Astrocyte of the cerebellum (primary cell): Measurements from ENCODE around the gene DLST.
"Not testable (repeated sequence)": the region's sequence is repeated elsewhere in the genome, so short reads cannot be mapped to it uniquely, and the experiment has no call there.

Source experiments
- DNase-seq: peaks from one replicate; pipeline ENCODE4 v3.0.0-alpha.2; 2011; ENCODE audit warnings: low read depth
- H3K4me3 ChIP-seq: 2 replicates; pipeline ENCODE4 v1.5.1; 2011; ENCODE audit warnings: mild to moderate bottlenecking, low read depth, low read length, moderate library complexity
- CTCF ChIP-seq: IDR thresholded peaks from 2 replicates; pipeline ENCODE4 v1.5.1; 2012; ENCODE audit warnings: low read length, low read depth, moderate library complexity, mild to moderate bottlenecking; ENCODE audit errors: missing control alignments
- in situ Hi-C: cut with HindIII; loops from 2 replicates; pipeline ENCODE4 v1.10.0; 2017; ENCODE audit warnings: low sequenced_read_pairs

DLST gene

DNA sequence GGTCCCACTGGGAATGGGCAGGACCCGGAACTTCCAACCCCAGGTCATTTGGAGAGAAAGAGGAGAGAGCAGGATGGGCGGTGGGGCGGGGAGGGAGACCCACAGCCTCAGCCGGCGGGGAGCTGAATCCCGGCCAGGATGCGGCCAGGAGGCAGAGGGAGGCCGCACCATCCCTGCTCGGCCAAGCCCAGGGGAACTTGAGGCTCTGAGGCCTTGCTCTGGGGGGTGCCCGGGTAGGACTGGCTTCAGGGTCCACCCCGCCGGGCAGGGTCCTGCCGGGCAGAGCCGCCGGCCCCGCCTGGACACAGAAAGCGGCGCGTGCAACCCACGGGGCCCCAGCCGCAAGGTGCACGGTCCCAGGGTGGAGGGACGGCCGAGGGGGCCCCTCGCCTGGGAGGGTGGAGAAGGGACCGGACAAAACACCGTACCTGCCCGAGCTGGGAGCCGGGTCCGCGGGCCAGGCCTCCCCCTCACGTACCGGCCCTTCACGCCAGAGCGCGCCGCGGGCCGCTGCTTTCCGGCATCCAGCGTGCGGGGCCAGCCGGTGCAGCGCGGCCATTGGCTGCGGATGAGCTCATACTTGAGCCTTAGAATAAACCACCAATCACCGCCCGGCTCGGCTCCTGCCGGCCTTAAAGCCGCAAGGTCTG is 41.2 kb downstream of the DLST start, which contains the start of gene RPS6KL1:
Gene RPS6KL1 (minus strand): TSS at position 509 of the 650 bp plus-strand sequence. CDS start 1,719 bp downstream, outside the sequence.
- peak; percentile 33 for DNase-seq
- H3K4me3 ChIP-seq, result peak within 1 kb of the TSS; percentile 46
- in situ Hi-C loops, result loop anchor here (25.0 kb wide), 1 partner anchor 164 kb away; no protein-coding TSS in a partner anchor
- no peak for TF ChIP-seq CTCF

DNA sequence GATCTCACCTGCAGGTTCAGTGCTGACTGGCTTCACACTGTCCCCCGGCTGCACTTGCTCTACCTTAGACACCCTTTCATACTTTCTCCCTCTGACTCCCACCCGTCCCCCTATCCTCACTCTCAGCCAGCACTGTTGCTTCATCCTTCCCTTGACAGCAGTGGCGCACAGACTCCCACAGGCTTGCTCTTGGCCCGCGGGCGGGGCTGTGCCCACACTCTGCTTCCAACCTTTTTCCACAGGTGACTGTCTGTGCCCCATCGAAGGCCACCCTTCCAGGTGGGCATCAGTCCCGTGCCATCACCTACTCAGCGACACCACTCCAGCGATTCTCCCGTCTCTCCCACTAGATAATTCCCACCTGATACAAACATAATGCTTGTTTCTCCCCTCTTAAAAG is 42.3 kb downstream of the DLST start:
- TF ChIP-seq CTCF, result no peak
- DNase-seq, result no peak
- no peak overlapping the region for H3K4me3 ChIP-seq
- in situ Hi-C loops, result loop anchor here (25.0 kb wide), 1 partner anchor 163 kb away; no protein-coding TSS in a partner anchor

GRCh38 chr14:74927225-74927624 is 45.5 kb downstream of the DLST start:
- no peak for TF ChIP-seq CTCF
- H3K4me3 ChIP-seq, result no peak overlapping the region
- in situ Hi-C loops, result no loop called here
- DNase-seq, result no peak

GRCh38 chr14:74929242-74929641 is 47.5 kb downstream of the DLST start:
- in situ Hi-C loops, result no loop called here

DNA sequence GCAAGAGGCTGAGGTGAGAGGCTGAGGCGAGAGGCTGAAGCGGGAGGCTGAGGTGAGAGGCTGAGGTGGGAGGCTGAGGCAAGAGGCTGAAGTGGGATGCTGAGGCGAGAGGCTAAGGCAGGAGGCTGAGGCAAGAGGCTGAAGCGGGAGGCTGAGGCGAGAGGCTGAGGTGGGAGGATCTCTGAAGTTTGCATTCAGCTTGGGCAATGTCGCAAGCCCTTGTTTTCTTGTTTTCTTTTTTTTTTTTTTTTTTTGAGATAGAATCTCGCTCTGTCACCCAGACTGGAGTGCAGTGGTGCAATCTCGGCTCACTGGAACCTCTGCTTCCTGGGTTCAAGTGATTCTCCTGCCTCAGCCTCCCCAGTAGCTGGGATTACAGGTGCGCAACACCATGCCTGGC is 50.0 kb downstream of the DLST start:
- DNase-seq, in situ Hi-C loops, H3K4me3 ChIP-seq: not testable (repeated sequence)

More at GRCh38 chr14:74929242-74929641, 47.5 kb downstream of the DLST start:
- TF ChIP-seq CTCF, result no peak
- H3K4me3 ChIP-seq, result no peak overlapping the region
- DNase-seq, result no peak

DNA sequence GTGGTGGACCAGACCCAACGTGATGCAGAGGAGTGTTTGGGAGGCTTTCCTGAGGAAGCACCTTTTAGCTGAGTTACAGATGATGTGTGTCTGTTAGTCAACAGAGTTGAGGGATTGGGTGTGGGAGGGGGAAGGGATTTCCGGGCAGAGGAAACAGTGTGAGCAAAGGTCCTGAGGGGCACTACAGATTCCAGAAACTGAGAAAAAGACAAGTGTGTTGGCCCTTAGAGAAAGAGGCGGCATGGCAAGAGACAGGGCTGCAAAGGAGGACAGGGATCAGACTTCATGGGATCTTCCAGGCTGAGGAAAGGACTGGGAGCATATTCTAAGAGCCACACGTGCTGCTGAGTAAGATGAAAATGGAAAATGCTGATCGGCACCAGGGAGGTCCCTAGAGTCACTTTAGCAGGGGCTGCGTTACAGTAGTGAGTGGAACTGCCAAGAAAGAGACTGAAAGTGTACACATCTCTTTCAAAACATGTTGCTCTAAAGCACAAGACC is 50.7 kb downstream of the DLST start:
- no peak overlapping the region for H3K4me3 ChIP-seq
- in situ Hi-C loops, result no loop called here
- no peak for DNase-seq
- no peak for TF ChIP-seq CTCF

GRCh38 chr14:74932936-74933335 is 51.2 kb downstream of the DLST start:
- in situ Hi-C loops, DNase-seq, H3K4me3 ChIP-seq: not testable (repeated sequence)

DNA sequence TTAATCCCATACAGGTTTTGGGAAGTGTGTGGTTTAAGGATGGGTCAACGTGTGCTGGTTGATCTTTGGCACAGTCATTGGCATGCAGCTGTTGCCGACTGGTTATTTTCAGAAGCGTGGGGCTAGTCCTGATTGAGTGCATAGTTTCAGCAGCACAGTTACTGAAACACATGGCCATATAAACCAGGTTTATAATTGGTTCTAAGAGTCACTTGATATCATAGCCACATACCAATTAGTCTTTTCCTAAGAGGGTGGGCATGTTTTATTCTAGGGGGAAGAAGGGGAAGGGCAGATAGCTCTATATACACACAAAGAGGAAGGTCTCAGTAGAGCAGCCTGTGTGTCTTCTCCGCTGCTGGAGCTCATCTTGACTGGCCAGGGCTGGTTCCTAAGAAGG is 52.3 kb downstream of the DLST start:
- TF ChIP-seq CTCF, result no peak
- H3K4me3 ChIP-seq, result no peak overlapping the region
- in situ Hi-C loops, result no loop called here

More for the DNA sequence above, 52.3 kb downstream of the DLST start:
- DNase-seq, result no peak
